PFSK-1 (cell line): Measurements from ENCODE around the gene CPO.

Source experiments
- POLR2AphosphoS5 ChIP-seq: IDR thresholded peaks from 2 replicates; pipeline ENCODE4 v1.6.1; 2012; ENCODE audit warnings: low read depth, mild to moderate bottlenecking, control low read depth, low read length, moderate library complexity
- REST ChIP-seq, 2 experiments: IDR thresholded peaks; 2 replicates each; pipeline versions ENCODE4 v1.6.1 to v1.8.0; 2011 to 2012; ENCODE audit warnings: low read depth in 2 of 2, low read length in 2 of 2, control low read depth in 1 of 2, inconsistent platforms in 1 of 2, mild to moderate bottlenecking in 1 of 2, moderate library complexity in 1 of 2; ENCODE audit not compliant: insufficient read depth in 1 of 2

- TF ChIP-seq REST (IDR thresholded peaks at IDR 0.05; ENCODE audit: insufficient read depth in 1 of 2, low read depth in 2 of 2, low read length in 2 of 2) (no peak), POLR2AphosphoS5 (no peak)
Observed at GRCh38 chr2:206939340-206939739, at the start of gene CPO.
